LoVo (cell line): Measurements from ENCODE around the gene DBX1.
"Not testable (repeated sequence)": the region's sequence is repeated elsewhere in the genome, so short reads cannot be mapped to it uniquely, and the experiment has no call there.

ENCODE experiments used
- DNase-seq: peaks from one replicate; pipeline ENCODE4 v3.0.0-alpha.2; 2016; ENCODE audit warnings: low spot score

The DBX1 gene

DNA sequence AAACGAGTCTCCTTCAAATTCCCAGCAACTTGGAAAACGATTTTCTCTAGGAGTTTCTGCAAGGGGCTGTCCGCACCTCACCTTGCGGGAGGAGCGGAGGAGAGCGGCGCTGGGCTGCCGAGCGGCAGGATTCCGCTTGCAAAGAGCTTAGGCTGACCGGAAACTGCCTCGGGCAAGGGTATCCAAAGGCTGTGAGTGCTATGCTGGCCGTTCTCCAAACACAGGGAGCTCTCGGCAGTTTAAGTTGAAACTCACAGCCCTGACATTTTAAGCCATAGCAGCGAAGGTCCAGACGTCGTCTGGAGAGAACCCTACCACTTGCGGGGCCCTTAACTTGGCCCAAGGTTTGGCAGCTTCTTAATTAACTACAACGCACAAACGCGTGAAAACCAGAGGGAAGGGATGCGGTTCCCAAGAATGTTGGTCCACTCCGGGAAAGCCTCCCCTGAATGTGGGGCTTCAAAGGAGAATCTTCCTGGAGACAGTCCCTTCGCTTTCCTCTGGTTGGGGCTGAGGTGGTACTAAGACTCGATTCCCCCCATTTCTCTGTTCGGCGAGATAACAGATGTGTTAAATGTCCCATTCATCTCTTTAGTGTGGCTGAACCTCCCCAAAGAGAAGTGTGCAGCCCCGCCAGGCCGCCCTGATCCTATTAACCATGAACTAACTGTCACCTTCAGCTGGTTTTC is 1.1 kb upstream of the DBX1 start:
- DNase-seq = no peak

DNA sequence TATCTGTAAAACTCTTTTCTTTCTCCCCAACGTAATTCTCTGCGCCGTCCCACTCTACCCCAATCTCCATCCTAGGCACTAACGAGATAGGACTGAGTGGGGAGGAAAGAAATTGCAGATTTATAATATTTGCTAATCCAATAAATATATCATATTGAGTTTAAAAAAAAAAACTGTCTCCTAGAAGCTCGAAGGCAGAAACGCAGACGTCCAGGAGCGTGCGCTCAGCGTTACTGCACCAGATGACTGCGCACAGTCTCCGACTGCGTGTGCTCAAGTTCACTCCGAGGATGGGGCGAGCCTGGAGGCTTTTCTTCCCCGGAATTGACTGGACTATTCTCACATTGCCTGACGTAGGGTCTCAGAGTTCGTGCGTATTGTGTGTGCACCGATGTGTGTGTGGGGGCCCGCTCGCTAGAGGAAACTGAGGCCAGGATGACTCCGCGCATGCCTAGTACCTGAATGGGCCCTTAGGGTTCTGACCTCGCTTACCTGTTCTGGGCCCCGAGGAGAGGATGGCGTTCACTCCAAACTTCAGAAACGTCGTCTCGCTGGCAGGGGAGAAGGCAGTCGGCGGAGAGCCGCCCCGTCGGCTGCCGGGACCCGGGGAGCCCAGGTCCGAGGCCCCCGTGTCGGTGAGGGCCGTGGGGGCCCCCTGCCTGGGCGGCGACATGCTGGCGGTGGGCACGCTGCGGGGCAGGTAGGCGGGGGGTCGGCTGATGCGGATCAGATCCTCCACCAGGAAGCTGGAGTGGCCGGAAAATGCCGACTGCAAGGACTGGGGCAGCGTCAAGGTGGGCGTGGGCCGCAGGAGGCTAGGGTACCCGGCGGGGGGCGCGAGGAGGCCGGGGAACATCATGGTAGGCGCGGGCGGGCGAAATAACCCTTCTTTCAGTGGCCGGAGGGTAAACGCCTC is 551 bp downstream of the DBX1 start:
- no peak for DNase-seq

DNA sequence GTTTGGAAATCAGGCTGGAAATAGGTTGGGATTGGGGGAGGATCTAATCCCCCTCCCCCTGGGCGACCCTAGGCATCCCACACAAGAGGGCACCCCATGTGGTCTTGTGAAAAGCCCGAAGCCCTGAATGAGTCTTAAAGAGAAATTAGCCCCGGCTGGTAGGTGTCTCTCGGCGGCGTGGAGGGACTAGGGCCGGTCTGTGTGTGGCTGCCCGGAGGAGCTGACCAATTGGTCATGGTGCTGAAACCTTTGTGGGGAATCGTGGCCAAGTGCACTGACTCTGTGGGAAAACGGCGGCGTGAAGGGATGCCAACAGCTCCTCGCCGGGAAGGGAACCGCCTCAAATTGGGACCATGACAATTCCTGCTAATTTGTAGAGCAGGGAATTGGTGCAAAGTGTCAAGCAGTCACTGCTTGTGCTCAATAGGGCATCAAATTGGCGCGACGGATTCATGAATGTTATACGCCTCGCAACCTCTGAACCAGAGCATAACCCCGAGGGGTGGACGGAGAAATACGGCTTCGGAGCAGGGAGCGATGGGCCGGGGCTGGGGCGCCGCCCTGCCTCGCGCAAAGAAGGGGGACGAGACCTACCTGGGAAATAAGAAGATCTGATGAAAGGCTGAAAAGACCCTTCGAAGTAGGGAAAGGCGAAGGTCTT is 1.5 kb downstream of the DBX1 start:
- DNase-seq = peak; percentile 22

DNA sequence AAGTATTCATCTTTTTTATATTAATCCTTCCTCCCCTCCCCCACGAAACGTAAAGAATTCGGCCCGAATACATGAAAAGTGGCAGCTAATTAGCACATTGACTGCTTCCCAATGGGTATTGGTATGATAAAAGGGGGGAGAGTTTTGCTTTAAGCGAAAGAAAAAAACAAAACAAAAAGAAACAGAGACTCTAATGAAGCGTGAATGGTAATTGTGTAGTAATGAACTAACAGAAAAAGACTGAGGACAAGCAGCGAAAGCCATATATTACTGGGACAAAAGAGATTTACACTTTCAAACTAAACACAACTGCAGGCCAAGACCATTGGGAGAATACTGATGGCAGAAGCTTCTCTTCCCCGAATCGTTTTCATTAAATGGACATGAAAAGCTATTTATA is 2.5 kb downstream of the DBX1 start:
- no peak for DNase-seq

DNA sequence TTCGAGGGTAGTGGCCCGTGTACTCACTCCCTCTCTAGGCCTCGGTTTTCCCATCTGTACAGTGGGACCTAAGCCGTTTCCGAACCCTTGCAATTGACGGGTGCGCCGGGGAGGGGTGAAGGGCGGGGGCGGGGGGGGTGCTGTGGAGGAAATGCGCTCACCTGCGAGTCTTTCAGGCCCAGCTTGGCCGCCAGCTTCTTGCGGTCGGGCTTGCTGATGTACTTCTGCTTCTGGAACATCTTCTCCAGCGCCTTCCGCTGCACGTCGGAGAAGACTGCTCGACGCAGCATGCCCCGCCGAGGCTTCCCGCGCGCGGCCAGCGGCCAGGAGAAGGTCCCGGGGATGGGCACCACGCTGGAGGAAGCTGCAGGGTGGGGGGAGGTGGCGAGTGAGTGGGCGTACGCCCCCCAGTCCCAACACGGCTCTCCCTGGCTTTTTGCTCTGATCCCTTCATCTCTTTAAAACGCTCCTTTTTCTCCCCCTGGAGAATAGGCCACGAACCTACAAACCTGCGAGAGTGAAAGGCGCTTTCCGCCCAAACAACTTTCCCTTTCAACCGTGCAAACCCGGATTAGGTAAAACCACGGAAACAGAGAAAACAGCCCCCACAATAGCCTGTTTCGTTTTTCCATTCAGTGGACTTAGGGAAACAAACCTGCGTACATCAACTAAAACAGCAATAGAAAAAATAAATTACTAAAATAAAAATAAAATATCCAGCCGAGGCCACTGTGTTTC is 3.2 kb downstream of the DBX1 start:
- no peak for DNase-seq

DNA sequence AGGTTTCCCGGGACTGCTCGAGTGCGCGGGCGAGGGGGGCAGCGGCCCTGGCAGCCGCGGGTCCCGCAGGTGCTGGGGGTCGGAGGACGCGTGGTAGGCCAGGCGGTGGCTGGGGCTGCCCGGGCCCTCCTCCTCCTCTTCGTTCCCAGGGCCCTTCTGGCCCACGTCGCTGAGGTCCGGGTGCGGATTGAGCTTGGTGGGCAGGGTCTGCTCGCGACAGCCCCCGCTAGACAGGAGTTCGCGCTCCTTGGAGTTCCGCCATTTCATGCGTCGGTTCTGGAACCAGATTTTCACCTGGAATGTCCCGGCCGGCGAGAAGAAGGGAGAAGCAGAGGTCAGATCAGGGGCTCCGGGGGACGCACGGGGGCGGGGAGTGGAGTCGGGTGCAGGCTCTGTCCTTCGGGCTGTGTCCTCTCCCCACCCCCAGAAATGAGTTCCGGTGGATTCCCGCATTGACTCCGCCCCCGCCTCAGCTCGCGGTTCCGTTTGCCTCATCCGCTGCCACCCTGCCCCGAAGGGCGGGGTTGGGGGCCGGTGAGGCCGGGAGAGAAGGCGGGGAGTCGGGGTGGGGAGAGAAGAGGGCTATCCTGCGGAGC is 3.9 kb downstream of the DBX1 start:
- DNase-seq = no peak

DNA sequence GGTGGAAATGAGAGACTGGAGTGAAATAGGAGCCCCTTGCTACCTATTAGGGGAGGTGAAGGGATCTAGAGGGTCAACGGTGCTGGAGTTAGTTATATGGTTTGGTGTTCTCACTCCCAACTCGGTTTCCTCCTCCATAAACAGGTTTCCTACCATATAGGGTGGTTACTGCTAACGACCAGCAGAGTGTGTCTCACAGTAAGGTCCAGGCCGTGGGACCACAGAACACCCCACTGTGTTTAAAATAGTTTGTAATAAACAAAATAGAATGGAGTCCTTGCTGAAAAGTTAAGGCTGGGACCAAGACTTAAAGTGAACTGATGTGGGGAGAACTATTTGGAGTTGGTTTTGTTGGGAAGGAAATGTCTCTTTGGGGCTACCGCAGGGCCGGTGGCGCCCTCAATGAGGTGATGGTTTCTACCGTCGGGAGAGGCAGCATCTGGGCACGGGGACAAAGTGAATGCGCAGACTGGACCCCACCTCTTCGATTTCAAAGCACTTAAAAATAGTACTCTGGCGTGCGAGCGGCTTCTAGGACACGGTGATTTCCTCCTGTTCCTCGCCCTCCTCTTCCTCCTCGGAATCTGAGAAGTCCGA is 4.5 kb downstream of the DBX1 start:
- DNase-seq = no peak

DNA sequence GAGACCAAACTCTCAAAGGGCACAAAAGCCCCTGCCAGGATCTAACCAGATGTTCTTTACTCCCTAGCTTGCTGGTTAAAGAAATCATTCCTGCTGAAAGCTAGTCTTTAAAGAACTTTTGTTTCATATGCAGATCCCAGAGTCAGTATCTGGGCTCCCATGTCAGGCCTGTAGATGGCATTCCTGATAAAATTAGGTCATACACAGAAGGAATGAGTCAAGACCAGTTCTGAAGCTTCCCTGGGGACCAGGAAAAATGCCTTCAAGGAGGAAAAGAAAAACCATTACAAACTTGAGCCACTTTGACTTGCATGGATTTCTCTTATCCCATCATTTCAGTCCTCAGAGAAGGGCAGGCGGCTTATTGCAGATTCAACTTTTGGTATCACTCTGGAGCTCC is 5.9 kb downstream of the DBX1 start:
- no peak for DNase-seq

DNA sequence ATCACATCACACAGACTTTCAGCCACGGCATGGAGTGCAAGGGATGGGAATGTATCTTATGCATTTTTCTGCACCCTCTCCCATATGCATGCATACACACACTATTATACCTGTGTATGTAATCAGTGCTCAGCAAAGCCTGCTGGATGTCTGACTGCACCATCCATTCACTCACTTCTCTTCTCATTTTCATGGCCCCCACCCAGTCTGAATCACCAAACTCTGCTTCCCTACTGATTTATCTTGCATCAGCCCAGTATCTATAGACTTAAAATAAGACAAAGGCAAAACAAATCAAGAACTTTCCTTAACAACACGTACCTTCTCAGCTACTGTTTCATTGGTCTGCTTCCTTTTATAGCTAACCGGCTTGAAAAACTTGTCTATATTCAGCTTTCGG is 21.6 kb downstream of the DBX1 start:
- DNase-seq = no peak

DNA sequence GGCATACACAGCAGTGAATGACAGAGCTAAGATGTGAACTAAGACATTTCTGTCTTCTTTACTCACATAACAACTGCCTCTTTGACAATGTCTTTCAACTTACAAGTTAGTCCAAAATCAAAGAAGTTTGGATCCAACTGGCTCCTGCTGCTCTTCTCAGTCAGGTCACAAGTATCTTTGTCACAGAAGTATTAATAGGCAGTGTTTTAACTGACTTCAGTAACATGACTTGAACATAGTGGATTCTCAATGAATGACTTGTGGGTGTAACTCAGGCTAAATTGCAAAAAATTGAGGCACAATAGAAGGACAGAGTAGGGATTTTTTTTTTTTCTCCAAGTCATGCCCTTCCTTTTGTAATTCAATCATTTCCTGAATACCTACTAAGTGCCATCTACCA is 22.6 kb downstream of the DBX1 start:
- DNase-seq = no peak

DNA sequence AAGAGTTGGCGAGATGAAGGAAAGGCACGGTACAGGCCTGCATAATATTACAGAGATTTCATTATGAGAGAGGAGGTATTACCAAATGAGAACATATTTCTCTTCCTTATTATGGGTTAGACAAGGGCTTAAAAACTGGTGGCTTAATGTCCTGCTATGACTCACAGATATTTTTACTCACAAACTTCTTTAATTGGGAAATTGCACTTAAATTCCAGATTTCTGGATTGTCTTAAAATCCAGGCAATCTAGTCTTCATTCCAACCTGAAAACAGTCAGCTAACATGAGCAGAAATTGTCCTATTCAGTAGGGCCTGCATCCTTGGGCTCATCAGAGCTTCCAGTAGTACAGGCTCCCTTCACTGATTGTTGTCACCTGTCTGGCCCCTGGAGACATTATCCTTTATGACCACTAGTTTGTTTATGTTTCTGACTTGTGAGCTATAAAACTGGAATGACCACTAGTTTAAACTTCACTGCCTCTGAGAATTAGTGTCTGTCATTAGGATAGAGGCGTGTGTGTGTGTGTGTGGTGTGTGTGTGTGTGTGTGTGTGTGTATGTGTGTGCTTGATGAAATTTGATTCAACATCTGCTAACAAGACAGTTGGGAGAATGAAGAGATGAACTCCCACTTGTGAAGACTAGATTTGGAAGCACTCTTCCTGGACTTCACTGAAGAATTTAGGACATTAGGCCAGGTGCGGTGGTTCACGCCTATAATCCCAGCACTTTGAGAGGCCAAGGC is 25.1 kb downstream of the DBX1 start:
- DNase-seq = no peak

DNA sequence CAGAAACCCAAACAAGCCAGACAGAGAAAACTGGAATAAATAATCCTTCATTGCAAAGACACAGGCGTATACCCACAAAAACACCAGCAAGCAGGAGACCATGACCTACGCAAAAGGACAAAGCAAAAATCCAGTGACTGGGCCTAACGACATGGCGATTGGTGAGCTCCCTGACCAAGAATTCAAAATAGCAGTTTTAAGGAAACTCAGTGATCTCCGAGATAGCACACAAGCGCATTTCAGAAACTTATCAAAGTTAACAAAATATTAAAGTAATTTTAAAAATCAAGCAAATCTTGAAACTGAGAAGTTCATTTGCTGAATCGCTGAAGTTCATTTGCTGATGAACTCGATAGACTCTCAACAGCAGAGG is 27.6 kb downstream of the DBX1 start:
- DNase-seq = no peak

DNA sequence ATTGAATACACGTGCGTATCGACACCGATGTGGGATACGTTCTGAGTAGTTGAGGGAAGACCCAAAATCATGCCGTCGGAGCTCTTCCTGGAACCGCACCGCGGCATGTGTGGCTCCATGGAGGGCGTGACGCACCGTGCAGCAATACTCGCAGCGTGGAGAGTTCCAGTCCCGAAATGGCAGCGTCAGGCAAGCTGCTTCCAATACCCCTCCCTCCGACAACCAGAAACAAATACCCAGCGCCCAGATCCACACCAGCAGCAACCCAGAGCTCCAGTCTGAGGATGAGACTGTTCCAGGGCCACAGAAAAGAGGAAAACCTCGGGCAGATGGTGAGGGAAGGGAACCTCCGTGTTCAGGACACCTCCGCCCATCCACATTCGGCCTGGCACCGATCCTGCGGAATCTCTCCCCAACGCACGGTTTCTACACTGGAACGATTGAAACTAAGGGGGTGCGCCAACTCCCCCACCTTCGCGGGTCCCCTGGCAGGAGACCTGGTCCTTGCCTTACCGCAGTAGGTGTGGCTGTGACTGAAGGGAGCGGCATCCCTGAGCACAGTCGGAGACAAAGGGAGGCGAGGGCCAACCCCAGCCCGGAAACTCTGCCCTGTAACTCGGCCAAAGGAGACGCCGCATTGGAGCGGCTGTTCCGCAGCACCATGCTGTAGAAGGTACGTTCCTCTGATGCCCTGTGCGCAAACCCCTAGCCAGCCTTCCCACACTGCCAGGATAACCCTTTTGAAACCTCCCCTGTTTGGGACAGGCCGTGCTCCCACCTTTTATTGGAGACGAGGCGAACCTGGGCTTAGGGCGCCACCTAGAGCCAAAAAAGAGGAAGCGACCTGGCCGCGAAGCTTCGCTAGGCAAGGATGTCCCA is 28.2 kb downstream of the DBX1 start:
- peak; percentile 47 for DNase-seq

DNA sequence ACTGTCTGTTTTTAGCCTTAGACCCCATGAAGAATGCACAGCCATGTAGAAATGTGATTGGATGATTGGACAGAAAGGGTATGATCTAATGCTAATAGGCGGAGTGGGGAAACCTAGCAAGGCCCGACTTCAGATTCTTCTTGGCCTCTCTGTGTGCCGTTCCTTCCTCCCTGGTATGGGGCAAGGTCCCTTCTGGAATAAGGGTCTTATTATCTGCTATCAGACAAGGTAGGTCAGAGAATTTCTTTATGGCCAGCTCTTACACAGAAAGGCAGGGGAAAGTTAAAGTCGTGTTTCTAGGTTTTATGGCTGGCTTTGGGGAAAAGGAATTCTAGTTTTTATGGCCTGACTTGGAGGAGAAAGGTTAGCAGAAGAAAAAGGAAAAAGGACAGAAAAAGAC is 30.6 kb downstream of the DBX1 start:
- DNase-seq = no peak

DNA sequence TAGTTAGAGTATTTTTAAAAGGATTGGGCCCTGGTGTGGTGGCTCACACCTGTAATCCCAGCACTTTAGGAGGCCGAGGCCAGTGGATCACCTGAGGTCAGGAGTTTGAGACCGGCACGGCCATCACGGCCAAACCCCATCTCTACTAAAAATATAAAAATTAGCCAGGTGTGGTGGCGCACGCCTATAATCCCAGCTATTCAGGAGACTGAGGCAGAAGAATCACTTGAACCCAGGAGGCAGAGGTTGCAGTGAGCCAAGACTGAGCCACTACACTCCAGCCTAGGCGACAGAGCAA is 31.8 kb downstream of the DBX1 start:
- DNase-seq = not testable (repeated sequence)

DNA sequence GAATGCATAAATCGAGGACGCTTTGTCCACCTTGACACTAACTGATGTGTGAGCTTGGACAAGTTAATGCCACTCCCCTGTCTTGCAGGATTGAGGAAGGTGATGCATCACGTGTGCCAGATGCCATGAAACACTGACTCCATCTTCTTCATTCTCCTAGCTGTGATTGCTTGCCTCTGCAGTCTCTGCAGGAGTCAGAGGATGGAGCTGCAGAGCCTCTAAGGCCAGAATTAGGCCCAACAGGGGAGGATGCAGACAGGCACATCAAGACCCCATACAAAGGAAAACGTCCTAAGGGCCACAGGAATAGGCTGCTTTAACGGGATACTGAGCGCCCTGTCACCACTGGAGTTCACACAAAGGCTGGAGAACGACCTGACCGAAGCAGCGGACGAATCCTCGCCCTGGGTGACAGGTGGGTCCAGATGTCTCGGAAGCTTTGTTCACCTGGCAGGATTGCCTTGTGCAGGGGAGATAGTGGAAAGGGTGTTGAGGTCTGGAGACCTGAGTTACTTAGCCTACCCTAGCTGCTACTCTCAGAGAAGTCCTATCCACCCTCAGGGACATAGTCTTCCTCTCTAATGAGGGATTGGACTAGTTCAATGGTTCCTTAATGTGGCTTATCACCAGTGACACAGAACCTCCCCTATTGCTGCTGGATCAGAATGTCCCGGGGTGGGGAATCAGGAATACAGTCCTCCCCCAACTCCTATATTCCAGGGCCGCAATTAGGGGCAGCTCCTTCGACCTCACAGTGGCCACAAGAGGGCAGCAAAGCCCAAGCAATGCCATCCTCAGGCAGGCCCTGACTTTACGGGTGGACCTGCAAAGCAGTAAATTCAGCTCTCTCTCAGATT is 32.4 kb downstream of the DBX1 start:
- peak; percentile 61 for DNase-seq

DNA sequence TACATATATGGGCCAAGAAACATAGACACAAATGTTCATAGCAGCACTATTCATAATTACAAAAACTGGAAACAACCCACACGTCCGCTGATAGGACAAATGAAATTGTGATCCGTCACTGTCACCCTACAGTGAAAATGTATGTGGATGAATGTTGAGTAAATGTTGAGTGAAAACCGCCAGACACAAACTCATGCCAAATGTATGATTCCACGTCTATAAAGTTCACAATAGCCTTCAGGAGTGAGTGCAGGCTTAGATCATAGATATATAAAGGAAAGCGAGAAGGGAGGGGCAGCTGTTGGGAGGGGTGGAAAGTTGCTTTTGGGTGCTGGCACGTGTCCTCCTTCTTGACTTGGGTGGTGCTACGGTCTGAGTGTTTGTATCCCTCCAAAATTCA is 33.6 kb downstream of the DBX1 start:
- no peak for DNase-seq

DNA sequence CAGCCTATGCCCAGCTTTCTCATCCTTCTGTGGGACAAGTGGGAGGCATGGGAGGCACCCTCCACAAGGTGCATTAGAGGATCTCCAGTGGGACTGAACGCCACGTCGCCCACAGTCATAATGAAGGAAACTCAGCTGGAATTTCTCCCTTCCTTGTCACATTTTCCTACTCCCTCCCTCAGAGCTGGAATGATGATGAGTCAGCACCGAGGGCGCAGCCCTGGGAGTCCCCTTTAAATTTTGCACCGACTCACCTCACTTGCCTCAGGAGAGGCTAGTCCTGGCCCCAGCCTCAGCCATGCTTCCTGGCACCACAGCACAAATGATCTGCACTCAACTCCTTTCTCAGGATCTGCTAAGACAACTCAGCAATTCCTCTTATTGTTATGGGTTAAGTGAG is 34.3 kb downstream of the DBX1 start:
- no peak for DNase-seq

DNA sequence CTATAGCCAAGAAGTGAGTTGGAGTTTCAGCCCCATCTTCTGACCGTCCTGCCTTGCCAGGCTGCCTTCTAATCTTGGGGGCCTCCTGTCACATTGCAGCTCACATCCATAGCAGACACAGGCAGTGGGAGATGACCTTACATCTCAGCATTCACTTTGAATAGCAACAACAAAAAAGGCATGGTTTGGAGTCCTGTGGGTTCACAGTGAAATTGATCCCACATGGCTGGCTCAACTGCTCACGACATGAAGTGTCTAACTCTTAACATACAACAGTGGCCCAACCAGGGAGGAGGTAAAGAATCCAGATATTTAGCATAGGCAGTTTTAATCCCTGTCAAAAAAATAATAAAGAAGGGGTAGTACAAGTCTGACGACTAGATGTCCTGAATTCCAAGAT is 38.1 kb downstream of the DBX1 start:
- no peak for DNase-seq
